ENCODE measurements around the gene DNAJC7. TPM values are rescaled to one million over a fixed set of nuclear protein-coding genes. Genes with fewer than 3 reads are reported as not detected.

The DNAJC7 gene
- total and polyA plus RNA-seq, 2 experiments from 2014 or later, result 66.6 to 83.8 TPM

DNA sequence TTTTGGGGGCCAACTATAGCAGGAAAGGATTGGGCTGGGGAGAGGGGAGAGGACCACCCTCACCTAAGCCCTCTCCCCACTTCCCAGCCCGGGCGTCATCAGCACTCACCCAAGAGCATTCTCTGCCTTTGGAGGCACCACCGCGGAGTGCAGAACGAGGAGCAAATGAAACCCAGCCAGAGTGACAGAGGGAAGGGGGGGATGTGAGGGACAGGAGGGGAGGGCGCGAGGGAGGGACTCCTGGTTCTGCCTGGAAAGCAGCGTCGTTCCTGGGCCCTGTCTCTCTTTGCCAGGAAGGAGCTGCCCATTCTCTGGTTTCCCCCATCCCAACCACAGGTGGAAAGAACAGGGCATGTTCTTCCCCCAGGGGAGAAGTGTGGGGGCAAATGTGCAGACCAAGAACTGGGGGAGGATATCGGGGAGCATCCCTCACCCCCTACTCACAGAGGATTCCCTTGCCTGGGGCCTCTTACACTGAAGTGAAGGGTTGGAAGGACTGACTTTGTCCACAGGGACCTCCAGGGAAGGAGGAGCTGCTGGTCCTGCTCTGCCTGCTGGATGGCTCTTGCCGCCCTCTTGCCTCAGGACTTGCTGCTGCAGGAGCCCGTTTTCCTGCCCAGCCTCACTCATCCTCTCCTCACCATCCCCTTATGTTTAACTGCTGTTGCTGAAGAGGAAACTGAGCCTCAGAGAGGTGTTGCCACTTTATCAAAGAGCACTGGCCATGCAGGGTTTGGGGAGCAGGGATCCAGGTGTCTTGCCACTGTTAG is 36.7 kb upstream of the DNAJC7 start:
- H3K4me1 ChIP-seq (ENCODE audit: low read depth), result peaks cover 7% of the 10 kb centered on the region
- no peak overlapping the region for H3K4me3 ChIP-seq
- no peaks in the 10 kb centered on the region for H3K27me3 ChIP-seq
- TF ChIP-seq CTCF (IDR thresholded peaks at IDR 0.05; ENCODE audit: low read depth, low read length), result no peak
- H3K9me3 ChIP-seq (ENCODE audit: low read depth), result no peaks in the 10 kb centered on the region
- H3K36me3 ChIP-seq, result no peaks in the 10 kb centered on the region
- peak in 1 of 2 donors; percentile 28 for DNase-seq (ENCODE audit: low read depth in 1 of 2, low spot score in 1 of 2)
- H3K27ac ChIP-seq, result no peak overlapping the region

DNA sequence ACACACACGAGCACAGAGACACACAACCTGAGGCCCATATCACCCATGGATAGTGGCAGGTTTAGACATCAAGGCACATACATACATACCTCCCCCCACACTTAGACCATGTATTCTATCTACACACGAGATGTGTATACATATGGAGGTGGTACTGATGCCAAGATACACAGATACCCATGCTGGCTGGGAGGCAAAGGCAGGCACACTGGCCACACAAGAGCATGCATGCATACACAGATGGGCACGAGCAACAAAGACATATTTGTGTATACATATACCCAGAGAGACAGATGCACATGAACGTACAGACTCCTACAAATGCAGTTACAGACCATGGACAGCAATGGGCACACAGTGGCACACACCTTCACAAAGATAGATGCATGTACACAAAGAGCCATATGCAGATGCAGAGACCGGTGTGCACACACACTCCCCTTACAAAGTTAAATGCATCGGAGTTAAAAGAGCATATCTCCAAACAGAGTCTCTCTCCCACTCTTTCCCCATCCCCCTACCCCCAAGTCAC is 35.2 kb upstream of the DNAJC7 start:
- H3K9me3 ChIP-seq (ENCODE audit: low read depth), result no peaks in the 10 kb centered on the region
- H3K36me3 ChIP-seq, result no peaks in the 10 kb centered on the region
- no peak overlapping the region for H3K27ac ChIP-seq
- H3K4me3 ChIP-seq, result no peak overlapping the region
- TF ChIP-seq CTCF (IDR thresholded peaks at IDR 0.05; ENCODE audit: low read depth, low read length), result no peak
- DNase-seq (ENCODE audit: low read depth in 1 of 2, low spot score in 1 of 2), result no peak
- H3K27me3 ChIP-seq, result no peaks in the 10 kb centered on the region
- peaks cover 10% of the 10 kb centered on the region for H3K4me1 ChIP-seq (ENCODE audit: low read depth)

- Histone ChIP-seq H3K9me3 (ENCODE audit: low read depth) (no peaks in the 10 kb centered on the region), H3K36me3 (no peaks in the 10 kb centered on the region), H3K4me3 (no peak overlapping the region), H3K27me3 (no peaks in the 10 kb centered on the region), H3K27ac (no peak overlapping the region), H3K4me1 (ENCODE audit: low read depth) (peaks cover 10% of the 10 kb centered on the region)
- DNase-seq (ENCODE audit: low read depth in 1 of 2, low spot score in 1 of 2), result no peak
- no peak for TF ChIP-seq CTCF (IDR thresholded peaks at IDR 0.05; ENCODE audit: low read depth, low read length)
Observed at GRCh38 chr17:42051645-42052044, 34.4 kb upstream of the DNAJC7 start.

DNA sequence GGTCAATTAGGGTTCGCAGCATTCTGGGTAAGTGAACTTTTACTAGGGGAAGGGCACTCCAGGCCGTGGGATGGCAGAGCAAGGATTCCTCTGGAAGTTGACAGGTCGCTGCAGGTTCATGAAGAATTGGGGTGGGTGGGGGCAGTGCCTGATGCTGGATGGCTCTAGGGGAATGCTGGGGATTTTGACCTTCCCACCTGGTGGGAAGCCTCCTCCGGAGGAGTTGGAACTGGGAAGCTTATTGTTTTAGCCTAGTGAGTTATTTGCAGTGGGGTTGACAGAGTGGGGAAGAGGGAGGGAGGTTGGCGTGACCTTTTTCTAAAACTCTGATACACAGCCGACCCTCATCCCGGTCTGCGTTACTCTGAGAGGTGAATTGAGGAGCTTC is 33.8 kb upstream of the DNAJC7 start:
- no peaks in the 10 kb centered on the region for H3K36me3 ChIP-seq
- H3K27me3 ChIP-seq, result no peaks in the 10 kb centered on the region
- no peak for DNase-seq (ENCODE audit: low read depth in 1 of 2, low spot score in 1 of 2)
- H3K27ac ChIP-seq, result no peak overlapping the region
- no peaks in the 10 kb centered on the region for H3K9me3 ChIP-seq (ENCODE audit: low read depth)
- no peak for TF ChIP-seq CTCF (IDR thresholded peaks at IDR 0.05; ENCODE audit: low read depth, low read length)
- H3K4me3 ChIP-seq, result peak overlapping the region; percentile 96
- peaks cover 10% of the 10 kb centered on the region for H3K4me1 ChIP-seq (ENCODE audit: low read depth)

- Histone ChIP-seq H3K27ac (no peak within 1 kb of the TSS), H3K9me3 (ENCODE audit: low read depth) (no peaks in the 10 kb centered on the region), H3K4me1 (ENCODE audit: low read depth) (peaks cover 13% of the 10 kb centered on the region), H3K4me3 (peak within 1 kb of the TSS; percentile 96), H3K36me3 (no peaks in the 10 kb centered on the region), H3K27me3 (no peaks in the 10 kb centered on the region)
- TF ChIP-seq CTCF (IDR thresholded peaks at IDR 0.05; ENCODE audit: low read depth, low read length), result peak; percentile 27
- DNase-seq (ENCODE audit: low read depth in 1 of 2, low spot score in 1 of 2), result peak; percentile 32 to 81
Observed at GRCh38 chr17:42050393-42051012, 33.3 kb upstream of the DNAJC7 start, which contains the start of gene C17orf113. C17orf113 (minus strand) TSS chr17:42050601; CDS start chr17:42043376, 7,225 bp downstream.
